HepG2 (cell line): Measurements from ENCODE around the gene C1orf50.

Source experiments
- ARNT ChIP-seq: fragments of 450-650 bp; IDR thresholded peaks from 2 replicates; pipeline ENCODE4 v1.6.1; 2017
- CTCF ChIP-seq: sonication (generic); formaldehyde crosslinking; IDR thresholded peaks from 2 replicates; pipeline ENCODE4 v1.5.0; 2020; ENCODE audit warnings: mild to moderate bottlenecking, missing genetic modification reagents, moderate library complexity
- EZH2 ChIP-seq: conservative IDR thresholded peaks from 2 replicates; pipeline ENCODE4 v1.6.1; 2012; ENCODE audit warnings: mild to moderate bottlenecking, low read depth, low read length, moderate library complexity
- FOSL2 ChIP-seq: sonication (generic); formaldehyde crosslinking; IDR thresholded peaks from 2 replicates; pipeline ENCODE4 v1.4.0; 2020; ENCODE audit warnings: missing genetic modification reagents
- HCFC1 ChIP-seq: fragments of 150-350 bp; IDR thresholded peaks from 2 replicates; pipeline ENCODE4 v1.6.1; 2014; ENCODE audit warnings: low read depth, low read length
- JUNB ChIP-seq: sonication (generic); formaldehyde crosslinking; IDR thresholded peaks from 2 replicates; pipeline ENCODE4 v1.8.0; 2022; ENCODE audit warnings: missing genetic modification reagents, mild to moderate bottlenecking, borderline replicate concordance
- MEIS2 ChIP-seq: sonication (generic); formaldehyde crosslinking; IDR thresholded peaks from 2 replicates; pipeline ENCODE4 v1.9.0; 2021; ENCODE audit warnings: mild to moderate bottlenecking, missing genetic modification reagents
- REST ChIP-seq, 2 experiments: IDR thresholded peaks; 2 replicates each; pipeline ENCODE4 v1.6.1; 2011 to 2012; ENCODE audit warnings: low read length in 2 of 2, borderline replicate concordance in 1 of 2, low read depth in 1 of 2, mild to moderate bottlenecking in 1 of 2, moderate library complexity in 1 of 2
- ZNF121 ChIP-seq: sonication (generic); formaldehyde crosslinking; IDR thresholded peaks from 2 replicates; pipeline ENCODE4 v1.5.0; 2020; ENCODE audit warnings: mild to moderate bottlenecking, missing genetic modification reagents
- ZNF335 ChIP-seq: sonication (generic); formaldehyde crosslinking; IDR thresholded peaks from 2 replicates; pipeline ENCODE4 v1.4.0; 2020; ENCODE audit warnings: missing genetic modification reagents

GRCh38 chr1:42765832-42766740 lies 963 bp upstream of the C1orf50 start:
- TF ChIP-seq HCFC1, result no peak
- TF ChIP-seq MEIS2 (CRISPR knock-in tag), result no peak; the same call in 1 of the 2 replicates
- no peak for TF ChIP-seq ZNF335 (CRISPR knock-in tag)
- no peak for TF ChIP-seq JUNB (CRISPR knock-in tag)
- TF ChIP-seq ZNF121, result no peak
- TF ChIP-seq REST (IDR thresholded peaks at IDR 0.05; ENCODE audit: borderline replicate concordance in 1 of 2, low read depth in 1 of 2, low read length in 2 of 2), result no peak
- TF ChIP-seq FOSL2 (CRISPR knock-in tag), result 0 out of 2 replicates have a peak, but pooled peaks have one; percentile 10
- TF ChIP-seq ARNT, result no peak
- TF ChIP-seq CTCF (CRISPR knock-in tag), result peak; percentile 70
- no peak for TF ChIP-seq EZH2
